HG02973 (cell line): ENCODE results near the gene UBE2E3.
A peak's percentile ranks its signal among the peaks of the same experiment; 100 is the strongest.

Experiments used
- ATAC-seq: cut with Tn5 transposase; IDR thresholded peaks from one replicate; pipeline ENCODE4 v1.9.1; 2021; ENCODE audit warnings: moderate library complexity; ENCODE audit not compliant: unreplicated experiment

The UBE2E3 gene

DNA sequence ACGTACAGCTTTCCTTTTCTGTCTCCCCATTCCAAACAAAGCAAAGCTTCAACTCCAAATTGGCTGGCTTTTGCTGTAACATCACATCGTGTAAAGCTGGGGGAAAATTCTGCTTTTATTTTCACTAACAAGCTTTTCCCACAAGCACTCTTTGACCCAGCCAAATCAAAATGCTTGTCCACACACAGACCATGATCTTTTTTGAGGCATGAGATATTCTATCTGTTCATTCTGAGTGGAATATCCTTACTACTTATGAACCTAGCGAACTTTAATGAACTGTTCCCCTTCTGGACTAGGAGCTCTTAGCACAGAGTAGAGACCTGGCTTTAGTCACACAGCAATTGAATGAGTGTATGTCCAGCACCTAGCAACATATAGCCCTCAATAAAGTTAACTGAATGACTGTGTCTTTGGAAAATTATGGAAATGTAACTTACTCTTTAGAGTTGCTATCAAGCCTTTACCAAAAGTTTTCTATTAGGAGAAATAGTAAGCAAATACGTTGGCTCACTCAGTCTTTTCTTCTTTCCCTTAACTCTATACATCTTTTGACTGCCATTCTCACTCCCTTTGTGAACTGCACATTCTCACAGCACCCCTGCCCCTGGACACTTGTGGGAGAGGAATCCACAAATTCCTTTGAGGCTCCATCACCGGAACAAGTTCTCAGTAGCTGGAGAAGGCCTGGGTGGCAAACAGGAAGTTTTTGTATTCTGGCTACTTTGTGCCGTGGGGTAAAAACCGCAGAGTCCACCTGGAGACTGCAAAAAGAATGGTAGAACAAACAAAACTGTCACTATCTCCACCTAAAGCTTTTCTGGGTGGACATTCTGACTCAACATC is 1.3 kb upstream of the UBE2E3 start:
- ATAC-seq: no peak

DNA sequence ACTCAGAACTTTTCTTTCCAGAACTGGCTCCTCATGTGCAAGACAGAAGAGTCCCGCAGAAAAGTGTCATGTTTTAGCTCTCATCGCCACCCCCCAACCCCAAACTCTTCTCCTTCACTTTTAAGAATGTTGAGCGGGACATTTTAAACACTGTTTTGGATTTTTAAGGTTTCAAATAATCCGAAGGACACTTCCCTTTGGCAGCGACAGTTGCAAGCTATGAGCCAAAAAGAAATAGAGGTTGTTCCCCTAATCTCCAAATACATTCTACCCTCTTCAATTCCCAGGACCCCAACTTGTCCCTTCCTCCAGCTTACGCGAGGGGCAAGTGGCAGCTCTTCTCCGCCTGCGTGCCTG is 678 bp upstream of the UBE2E3 start:
- no peak for ATAC-seq

DNA sequence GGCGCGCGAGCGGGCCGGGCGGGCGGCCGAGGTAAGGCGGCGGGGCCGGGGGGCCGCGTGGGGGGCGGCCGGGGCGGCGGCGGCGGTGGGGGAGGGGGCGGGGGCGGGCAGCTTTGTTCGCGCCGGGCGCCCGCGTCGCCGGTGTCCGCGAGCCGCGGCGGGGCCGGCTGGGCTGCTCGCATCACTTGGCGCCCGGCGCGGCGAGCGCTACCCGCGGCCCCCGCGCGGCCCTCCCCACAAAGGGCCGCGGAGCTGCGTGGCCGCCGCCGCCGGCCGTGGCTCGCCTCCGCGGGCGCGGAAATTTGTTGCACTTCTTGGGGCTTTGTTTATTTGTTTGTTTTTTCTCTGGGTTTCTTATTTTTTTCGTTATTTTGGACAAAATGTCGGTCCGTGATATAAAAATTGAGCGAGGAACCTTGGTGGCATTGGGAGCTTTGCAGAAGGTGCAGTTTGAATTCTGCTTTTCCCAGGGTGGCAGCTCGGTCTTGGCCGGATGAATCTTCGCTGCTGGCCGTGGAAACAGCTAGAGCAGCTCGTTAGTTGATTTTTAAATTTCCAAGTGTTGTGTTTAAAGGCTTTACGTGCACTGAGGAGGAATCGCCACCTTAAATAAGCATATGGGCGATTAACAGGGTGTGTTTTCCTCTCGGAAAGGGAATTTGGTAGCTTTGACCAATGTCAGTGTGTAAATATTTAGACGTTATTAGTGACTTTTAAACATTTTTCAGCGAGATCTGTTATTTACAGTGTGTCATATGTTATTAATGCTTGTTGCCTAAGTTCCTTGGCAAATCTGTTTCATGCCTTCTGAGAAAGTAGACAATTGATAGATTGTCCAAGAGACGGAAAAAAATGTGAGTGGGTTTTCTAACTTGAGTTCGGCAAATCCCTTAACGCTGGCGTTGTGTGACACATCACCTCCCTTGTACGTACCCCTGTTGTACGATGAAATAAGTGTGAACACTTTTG is 822 bp downstream of the UBE2E3 start:
- peak; percentile 4 for ATAC-seq

DNA sequence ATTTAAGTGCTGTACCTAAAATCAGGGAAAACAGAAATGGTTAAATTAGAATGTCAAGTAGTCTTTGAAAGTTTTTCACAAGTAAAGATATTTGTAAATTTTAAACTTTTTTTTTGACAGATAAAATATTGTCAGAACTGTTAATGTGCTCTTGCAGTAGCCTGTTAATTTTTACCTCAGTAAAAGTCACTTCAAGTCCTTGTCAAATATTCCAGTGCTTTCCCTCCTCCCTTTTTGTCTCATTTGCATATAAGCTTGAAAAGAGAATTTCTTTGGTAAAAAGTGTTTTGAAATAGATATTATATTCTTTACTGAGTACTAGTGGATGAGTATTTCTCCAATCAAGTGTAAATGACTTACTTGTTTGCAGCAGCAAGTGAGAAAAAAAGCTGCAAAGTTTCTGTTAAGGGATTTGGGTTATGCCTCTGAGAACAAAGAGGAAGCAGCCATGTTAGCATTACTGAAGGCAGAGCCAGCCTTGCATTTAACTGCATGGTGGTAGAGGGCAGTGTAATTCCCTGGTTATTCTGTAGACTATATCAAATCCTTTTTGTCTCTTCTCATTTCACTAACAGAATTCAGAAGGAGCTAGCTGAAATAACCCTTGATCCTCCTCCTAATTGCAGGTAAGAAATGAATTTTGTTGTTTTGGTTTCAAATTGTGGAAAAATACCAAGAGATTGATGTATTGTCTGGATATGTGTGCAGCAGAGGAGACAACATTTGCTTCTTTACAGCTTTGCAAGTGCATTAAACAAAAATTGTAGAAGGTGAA is 3.2 kb downstream of the UBE2E3 start:
- ATAC-seq: peak; percentile 37

DNA sequence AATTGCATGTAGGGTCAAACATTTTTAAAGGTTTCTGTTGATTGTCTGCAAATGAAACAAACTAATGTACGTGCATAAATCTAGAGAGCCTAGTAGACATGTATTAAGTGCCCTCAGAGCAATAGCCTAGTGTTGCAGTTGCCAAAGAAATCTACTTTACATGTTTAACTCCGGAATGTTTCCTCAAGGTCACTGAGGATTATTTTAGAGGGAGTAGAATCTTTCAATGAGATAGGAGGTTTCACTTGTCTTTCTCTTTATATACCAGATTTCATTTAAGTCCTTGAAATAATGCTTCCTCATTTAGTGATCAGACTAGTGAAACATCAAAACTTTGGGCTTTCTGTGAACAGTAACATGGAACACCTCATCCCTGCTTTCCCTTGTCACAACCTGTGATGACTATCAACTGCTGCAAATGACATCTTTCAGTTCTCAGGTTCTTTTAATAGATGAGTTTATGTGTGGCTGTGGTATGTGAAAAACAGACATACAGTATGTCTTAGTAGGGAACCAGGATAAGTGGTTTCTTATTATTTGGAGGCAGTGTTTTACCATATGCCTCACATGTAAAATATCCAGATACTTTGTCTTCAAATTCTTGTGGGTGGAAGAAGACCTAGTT is 5.5 kb downstream of the UBE2E3 start:
- no peak for ATAC-seq

DNA sequence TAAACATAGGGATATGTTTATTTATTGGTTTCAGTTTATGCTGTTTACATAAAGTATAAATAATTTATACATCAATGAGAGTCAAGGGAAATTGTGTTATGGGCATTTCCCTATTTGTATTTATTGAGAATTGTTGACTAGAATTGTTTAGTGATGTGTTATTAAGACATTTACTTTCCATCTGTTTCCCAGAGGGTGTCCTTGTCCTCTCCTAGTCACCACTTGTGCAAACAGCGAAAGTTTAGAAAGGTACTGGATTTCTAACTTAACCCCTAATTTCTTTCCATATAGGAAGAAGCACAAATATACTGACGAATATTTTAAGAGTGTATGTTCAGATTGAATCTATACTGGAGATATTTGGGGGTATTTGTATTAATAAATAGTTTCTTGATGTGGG is 6.7 kb downstream of the UBE2E3 start:
- no peak for ATAC-seq

DNA sequence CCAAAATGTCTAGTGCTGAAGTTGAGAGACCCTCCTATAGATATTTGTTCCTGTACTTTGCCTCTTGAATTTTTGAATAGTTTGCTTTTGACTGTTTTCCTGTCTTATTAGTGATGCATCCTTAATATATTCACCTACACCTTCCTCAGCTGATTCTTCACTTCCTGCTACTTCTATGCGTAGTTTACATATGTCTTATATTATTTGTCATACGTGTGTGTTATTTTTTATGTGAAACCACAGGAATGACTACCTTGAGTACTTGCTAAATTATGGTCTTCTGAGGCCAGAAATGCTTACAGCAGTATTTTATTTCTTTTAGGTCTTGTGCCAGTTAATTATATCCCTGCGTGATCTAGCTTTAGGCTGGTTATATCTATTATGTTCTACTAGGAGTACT is 9.9 kb downstream of the UBE2E3 start:
- no peak for ATAC-seq

DNA sequence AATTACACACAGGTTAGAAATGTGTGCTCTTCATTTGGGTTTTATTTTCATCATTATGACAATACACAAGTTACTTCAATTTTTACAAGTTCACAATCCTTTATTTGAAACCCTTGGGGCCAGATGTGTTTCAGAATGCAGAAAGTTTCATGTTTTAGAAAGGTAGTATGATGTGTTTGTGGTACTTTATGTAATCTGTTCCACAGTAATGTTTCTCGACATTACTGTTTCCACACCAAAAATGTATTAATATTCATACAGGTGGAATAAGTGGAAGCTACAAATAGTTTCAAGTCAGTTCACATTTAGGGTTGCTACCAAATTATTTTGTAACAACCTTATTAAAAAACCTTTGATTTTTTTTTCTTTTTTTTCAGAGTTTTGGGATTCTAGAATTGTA is 10.4 kb downstream of the UBE2E3 start:
- ATAC-seq: no peak

DNA sequence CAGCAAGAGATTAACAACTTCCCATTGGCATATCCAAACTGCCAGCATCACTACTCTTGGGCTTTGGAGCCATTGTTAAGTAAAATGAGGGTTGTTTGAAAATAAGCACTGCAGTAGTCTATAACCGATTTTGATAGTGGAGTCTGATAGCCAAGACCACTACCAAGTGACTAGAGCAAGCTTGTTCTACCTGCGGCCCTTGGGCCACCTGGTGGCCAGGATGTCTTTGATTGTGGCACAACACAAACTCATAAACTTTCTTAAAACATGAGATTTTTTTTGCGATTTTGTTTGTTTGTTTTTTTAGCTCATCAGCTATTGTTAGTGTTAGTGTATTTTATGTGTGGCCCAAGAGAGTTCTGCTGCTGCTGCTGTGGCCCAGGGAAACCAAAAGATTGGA is 11.0 kb downstream of the UBE2E3 start:
- ATAC-seq: peak; percentile 10

DNA sequence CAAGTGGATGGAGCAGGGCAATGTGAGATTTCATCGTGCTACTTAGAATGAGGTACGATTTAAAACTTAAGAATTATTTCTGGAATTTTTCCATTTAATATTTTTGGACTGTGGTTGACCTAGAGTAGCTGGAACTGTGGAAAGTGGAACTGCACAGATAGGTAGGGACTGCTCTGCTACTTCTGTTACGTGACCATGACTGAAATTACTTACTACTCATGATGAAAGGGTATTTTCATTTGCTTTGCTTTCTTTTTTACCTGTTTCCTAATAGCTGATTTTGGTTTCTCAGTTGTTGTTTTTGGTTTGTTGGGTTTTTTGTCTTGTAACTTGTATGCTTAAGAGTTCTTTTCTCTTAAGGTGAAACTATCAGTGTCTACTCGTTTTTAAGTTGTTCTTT is 11.4 kb downstream of the UBE2E3 start:
- ATAC-seq: peak; percentile 80

DNA sequence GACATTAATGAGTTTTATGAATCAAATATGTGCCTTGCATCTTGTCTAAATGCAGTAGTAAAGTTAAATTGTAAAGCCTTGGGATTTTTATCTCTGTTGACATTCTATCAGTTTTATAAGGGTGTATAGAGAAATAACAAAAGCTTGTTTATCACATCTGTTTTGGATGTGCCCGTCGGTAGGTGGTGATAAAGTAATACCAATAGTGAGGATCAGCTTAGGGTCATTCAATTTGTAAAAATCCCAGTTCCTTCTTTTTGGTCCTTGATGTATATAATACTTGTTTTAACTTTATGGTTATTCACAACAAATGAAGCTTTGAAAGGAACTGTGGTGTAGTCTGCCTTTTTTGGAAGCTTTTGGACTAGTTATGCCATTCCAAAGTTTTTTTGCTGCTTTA is 12.6 kb downstream of the UBE2E3 start:
- no peak for ATAC-seq

DNA sequence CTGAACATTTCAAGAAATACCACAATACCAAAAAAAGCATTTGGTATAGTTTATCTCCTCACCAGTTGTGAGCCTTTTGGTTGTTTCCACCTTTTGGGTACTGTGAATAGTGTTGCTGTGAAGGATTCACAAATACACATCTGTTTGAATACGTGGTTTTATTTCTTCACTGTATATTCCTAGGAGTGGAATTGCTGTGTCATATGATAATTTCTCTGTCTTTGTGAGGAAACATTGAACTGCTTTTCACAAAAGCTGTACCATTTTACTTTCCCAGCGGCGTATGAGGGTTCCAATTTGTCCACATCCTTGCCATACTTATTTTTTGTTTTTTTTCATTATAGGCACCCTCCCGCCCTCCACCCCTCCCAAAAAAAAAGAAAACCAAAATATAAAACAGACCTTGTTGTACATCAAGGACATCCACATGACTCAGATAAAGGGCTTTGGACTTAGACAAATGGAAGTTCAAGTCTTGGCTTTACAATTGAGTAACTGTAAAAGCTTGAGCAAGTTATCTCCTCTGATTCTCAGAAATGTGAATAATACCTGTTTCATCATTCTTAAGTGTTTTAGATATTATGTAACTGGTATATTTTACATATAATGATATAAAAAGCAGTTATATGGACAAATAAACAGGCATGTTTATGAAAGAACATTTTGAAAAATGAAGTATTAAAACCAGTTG is 19.0 kb downstream of the UBE2E3 start:
- no peak for ATAC-seq

DNA sequence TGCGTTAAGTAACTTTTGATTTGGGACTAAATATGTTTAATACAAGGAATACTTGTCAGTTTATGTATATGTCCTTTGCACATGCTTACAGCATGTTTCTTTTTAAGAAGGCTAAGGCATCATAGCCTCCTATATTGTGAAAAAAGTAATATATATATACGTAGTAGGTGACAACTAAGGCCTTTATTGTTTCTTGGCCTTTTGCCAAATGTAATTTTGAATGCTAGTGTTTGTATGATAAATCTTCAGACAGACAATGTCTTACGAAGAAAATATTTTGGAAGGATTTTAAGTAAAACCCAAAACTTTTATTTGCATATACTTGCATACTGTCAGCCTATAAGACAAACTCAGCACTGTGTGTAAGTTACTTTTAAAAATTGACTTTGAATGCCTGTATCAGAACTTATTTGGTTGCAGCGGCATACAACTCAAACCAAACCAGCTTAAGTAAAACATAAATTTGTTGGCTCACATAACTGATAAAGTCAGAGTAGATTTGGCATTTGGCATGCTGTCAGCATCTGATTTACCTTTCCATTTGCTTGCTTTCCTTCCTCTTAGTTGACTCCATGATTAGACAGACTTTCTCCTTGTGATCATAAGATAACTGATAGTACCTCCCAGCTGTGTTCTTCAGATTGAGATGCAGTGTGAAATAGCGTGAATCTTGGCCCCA is 24.4 kb downstream of the UBE2E3 start:
- no peak for ATAC-seq

DNA sequence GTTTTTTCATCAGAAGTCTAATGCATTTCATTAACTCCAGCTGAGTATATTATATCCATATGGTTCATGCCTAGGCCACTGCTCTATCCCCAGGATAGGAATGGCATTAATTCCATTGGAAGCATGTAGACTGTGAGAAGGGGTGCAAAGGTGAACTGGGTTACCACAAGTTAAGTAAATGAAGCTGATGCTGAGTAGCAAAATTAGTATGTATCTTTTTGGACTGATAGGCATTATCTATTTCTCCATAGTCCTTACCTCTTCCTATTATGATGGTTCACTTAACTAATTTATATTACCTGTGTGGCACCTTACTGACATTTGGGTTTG is 24.9 kb downstream of the UBE2E3 start:
- ATAC-seq: no peak

DNA sequence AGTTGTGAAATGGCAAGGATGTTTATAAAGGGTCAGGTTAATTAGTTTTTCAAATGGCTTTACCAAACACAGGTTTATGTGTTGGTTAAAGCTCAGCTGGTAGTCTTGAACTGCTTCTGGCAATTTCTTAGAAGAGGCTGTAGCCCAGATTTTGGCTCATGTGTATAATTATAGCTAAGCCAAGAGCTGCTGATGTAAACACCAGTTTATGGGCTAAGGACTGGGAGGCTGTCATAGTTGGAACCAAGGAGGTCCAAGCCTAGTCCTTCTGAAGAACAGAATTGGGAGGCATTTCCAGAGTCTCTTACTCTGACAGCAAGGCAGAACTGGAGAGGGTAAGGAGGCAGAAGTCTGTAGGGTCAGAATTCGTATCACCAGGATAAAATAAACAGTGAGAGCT is 25.4 kb downstream of the UBE2E3 start:
- no peak for ATAC-seq

DNA sequence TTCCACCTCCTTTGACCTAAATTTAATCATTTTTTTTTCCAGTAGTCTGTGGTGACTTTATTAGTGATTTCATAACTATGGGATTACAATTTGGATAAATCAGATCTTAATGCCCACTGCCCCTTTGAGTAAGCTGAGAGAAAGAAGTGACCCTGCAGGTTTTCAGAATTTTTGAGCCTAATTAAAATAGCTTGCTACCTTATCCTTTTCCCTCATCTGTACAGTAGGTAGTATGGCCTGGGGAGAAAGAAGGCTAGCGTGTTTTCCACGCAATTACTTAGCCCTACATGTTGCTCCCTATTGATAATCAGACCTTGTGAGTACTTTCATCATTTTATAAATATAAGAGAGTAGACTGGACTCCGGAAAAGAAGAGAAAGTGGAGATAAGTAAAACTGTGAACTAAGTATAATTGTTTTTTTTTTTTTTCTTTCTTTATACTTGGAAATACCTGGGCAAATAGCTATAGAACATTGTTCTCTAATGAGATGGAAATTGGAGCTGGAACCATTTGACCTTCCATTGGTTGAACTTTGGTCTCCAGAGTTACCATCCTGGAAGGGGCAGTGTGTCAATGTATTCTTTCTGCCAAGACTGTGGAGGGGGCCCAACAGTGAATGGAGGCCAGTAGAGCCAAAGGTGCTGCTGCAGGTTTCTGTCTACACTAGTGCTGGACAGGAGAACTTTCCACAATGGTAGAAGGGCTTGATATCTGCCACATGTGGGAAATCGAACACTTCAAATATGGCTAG is 26.9 kb downstream of the UBE2E3 start:
- no peak for ATAC-seq

DNA sequence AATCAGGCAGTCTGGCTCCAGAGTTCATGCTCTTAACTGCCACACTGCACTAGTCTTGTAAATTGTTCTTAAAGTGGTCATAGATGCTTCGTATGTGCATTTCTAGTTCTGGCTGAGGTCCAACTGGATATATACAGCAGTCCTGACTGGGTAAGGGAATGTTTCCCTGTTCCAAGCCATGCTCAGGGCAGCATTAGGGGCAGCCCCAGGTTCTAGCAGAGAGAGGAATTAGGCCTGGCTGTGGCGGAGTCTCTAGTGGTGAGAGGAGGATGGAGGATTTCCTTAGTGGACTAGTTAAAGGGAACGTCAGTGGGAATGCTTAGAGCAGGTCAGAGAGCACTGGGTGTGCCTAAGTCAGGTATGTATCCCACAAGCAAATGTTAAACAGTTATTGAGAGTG is 28.0 kb downstream of the UBE2E3 start:
- no peak for ATAC-seq

DNA sequence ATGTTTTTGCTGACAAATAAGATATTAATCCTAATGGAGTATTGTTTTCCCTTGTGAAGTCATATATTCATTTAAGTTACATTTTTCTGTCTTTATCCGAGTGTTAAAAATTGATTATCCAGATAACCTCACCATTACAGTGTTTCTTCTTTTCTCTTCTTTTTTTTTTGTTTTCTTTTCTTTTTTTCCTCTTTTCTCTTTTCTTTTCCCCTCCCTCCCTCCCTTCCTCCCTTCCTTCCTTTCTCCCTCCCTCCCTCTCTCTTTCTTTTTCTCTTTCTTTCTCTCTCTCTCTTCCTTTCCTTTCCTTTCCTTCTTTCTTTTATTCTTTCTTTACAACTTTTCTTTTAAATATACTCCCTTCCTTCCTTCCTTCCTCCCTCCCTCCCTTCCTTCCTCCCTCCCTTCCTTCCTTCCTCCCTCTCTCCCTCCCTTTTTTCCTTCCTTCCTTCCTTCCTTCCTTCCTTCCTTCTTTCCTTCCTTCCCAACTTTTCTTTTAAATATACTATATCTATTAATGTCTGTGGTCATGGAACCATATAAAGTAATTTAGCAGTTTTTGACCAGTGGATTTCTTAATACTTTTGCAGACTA is 40.9 kb downstream of the UBE2E3 start:
- ATAC-seq: no peak

DNA sequence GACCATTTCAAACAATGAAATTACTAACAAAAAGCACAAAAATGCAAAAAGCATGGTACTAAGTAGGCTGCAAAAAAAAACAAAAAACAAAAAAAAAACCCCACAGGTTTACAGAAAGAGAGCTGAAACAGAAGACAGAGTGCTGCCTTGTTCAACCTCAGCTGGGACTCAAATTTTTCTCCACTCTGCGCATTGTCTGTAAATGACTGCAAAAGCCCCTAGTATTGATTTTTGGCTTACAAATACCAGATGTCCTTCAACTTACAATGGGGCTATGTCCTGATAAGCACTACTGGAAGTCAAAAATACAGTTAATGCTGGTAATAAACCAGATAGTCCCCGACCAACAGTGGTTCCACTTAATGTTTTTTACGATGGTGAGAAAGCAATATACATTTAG is 42.2 kb downstream of the UBE2E3 start:
- no peak for ATAC-seq
